HG02852 (cell line): ENCODE measurements around the gene TMEM267.
"Not testable (repeated sequence)": the region's sequence is repeated elsewhere in the genome, so short reads cannot be mapped to it uniquely, and the experiment has no call there.

Experiments
- ATAC-seq: cut with Tn5 transposase; IDR thresholded peaks from one replicate; pipeline ENCODE4 v1.9.1; 2021; ENCODE audit warnings: mild to moderate bottlenecking, moderate library complexity; ENCODE audit not compliant: unreplicated experiment

TMEM267 gene

DNA sequence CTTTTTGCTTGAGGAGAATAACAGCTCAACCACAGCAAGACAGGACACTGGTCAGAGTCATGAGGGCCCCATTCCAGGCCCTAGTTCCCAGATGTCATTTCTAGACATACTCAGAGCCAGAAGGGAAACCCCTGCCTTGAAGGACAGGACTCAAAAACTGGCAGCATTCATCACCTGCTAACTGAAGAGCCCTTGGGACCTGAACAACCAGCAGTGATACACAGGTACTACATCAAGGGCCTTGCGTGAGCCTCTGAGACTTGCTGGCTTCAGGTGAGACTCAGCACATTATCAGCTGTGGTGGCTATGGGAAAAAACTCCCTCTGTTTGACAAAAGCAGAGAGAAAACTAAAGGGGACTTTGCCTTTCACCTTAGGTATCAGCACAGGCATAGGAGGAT, 22.6 kb downstream of the TMEM267 start:
- ATAC-seq = no peak

DNA sequence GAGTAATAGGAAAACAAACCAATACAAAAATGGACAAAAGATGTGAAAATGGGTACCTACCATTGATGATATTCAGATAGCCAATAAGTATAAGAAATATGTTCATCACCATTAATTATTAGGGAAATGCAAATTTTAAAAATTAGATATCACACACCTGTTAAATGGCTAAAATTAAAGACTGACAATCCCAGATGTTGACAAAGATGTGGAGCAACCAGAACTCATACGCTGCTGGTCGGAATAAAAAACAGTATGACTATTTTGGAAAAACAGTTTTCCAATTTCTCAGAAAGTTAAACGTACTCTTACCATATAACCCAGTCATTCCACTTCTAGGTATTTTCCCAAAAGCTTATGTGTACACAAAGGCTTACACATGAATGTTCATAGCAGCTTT, 27.1 kb downstream of the TMEM267 start:
- ATAC-seq = no peak

DNA sequence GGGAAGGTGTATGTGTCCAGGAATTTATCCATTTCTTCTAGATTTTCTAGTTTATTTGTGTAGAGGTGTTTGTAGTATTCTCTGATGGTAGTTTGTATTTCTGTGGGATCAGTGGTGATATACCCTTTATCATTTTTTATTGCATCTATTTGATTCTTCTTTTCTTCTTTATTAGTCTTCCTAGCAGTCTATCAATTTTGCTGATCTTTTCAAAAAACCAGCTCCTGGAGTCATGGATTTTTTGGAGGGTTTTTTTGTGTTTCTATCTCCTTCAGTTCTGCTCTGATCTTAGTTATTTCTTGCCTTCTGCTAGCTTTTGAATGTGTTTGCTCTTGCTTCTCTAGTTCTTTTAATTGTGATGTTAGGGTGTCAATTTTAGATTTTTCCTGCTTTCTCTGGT, 42.1 kb downstream of the TMEM267 start:
- ATAC-seq = not testable (repeated sequence)

DNA sequence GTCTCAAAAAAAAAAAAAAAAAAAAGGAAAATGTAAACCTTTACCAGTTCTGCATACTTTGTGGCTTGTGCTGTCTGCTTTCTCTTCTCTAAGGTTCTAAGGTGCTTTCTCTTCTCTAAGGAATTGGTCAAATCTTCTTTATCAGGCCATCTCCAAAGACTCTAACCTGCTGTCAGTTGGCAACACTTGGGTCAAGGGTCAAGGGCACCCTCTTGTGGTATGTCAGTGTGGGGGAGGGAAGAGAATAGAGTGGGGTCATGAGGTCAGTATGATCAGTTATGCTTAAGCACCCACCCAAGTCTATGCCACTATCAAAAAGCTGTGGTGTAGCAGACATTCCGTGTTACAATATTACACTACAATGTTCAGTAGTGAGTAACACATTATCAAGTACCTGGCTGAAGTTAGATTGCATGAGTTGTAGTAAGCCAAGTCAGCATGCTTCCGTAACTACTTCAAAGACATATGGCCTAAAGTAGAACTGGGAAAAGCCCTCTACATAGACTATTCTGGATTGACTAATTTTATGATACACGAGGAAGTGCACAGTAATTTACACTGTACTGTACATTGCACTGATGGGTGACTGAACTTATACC, 46.5 kb downstream of the TMEM267 start:
- no peak for ATAC-seq

DNA sequence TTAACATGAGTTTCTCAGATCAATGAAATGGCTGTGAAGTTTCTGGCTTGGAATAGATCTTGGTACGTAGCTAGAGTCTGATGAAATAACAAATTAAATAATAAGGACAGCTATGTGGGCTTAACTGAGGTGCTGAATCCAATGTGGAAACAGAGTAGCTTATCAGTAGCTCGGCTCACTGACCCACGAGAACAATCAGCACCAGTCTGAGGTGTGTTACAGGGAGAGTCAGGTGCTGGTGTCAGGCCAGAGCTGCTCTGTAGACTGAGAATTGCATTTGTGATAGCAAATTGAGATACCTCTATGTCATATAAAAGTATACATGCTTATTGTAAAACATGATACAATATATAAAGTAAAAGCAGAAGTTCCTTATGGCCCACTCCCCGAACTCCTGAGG, 50.3 kb downstream of the TMEM267 start:
- ATAC-seq = no peak

DNA sequence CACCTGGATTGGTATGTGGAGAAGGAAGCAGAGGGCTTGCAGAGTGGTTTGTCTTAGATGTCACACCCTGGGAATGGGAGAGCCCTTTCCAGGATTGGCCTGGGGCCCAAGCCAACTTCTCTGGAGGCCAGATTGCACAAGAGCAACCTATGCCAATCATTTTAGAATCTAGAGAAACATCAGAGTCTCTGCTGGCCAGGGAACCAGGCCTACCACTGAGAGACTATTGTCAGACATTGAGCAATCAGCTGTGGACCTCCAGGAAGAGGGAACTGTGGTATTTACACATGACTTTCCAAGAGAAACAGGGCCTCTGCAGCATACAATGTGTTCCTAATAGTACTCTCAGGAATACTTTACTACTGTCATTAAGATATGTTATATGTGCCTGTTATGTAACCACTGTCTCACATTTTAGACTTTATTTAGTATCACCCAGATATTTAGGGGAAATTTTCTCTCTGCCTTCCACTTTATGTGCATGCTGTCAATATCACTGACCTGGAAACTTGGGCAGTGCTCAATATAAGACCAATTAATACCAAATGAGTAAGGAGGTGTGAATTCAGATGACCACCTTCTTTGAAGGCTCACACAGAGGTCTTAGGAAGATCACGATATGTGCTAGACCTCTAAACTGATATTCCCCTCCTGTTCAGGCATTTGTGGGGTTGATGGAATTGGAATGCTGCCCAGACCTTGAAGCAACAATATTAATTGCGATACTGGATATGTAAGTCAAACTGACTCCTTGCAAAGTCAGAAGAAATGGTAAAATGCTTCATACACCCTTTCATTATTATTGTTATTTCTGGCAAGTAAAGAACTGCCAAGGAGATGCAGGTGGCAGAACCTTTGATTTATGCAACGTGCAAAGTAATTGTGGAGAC, 50.9 kb downstream of the TMEM267 start:
- no peak for ATAC-seq

DNA sequence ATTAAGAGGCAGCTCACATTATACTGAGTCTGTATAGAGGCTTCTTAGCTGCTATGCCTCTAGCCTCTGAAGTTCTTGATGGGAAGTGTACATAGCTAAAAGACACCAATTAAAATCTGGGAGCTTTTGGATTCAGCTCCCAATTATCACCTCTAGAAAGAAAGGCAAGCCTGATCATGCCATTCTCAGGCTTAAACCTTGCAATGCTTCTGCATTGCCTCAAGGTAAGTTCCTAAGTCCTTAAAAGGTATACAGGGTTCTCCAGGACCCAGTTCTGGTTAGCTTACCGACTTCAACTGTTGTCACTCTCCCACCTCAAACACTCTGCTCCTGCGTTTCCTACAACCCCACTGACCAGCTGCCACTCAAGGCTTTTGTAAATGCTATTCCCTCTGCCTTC, 54.0 kb downstream of the TMEM267 start:
- no peak for ATAC-seq

DNA sequence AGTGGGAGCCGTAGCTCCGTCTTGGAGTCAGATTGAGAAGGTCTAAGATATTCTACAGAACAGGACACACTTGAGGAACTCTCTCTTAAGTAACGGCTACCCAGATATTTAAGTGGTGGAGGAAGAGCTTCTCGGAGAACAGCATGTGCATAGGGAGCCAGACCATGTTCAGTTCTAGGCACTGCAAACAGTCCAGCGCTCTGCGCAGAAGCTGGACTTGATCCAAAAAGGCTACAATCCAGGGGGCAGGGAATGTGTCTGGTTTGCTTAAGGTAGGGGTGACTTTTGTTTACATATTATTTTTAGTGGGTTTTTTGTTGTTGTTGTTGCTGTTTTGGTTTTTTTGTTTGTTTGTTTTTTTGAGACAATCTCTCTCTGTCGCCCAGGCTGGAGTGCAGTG, 54.6 kb downstream of the TMEM267 start:
- no peak for ATAC-seq

DNA sequence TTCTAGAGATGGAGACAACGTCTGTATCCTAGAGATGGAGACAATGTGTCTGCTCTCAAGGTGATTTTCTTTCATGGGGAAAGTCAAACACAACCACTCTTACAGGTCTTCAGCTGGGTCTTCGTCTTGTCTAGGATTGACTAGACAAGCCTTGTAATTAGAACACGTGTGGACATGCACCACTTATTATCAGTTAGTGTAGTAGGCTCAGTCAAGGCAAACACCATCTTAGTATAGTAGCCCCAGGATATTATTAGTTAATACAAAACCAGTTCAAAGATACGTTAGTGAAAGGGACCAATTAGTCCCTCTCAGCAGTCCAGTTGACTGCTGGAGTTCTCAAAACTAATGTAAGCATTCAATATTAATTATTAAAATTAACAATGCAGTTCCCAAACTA, 56.4 kb downstream of the TMEM267 start:
- no peak for ATAC-seq

DNA sequence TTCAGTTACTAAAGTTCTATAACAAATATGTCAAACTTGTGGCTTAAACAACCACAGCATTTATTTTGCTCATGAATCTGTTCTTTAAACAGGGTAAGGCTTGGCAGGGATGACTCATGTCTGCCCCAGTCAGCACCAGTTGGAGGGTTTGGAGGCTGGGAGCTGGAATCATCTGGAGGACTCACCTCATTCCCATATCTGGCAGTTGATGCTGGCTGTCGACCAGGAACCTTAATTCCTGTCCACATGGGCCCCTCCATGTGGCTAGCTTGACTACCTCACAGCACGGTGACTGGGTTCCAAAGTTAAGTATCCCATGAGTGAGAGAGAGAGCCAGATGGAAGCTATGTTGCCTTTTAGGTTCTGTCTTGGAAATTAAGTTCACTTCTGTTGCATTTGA, 57.7 kb downstream of the TMEM267 start:
- no peak for ATAC-seq

DNA sequence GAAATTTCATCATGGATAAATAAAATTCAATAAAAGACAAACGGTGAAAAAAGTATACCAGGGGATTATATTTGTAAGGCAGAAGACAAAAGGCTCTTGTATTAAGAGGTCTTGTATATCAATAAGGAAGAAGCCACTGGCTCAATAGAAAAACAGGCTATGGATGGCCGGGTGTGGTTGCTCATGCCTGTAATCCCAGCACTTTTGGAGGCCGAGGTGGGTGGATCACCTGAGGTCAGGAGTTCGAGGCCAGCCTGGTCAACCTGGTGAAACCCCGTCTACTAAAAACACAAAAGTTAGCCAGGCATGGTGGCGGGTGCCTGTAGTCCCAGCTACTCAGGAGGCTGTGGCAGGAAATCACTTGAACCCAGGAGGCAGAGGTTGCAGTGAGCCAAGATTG, 60.6 kb downstream of the TMEM267 start:
- not testable (repeated sequence) for ATAC-seq

DNA sequence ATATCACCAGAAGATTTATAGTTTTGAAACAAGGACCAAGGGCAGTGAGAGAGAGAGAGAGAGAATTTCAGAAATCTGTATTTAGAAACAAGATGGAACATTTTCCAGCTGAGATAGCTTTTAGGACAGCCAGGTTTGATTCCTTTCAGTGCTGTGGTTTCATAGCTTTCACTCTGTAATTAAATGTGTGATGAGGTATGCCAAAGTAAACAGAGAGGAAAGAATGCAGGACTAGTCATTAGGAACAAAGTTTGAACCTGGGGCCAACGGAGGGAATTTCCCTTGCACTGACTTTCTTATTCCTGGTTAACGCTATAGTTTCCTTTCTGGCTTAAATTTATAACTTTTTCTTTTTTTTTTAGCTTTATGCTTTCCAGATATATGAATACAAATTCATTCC, 61.5 kb downstream of the TMEM267 start:
- no peak for ATAC-seq

DNA sequence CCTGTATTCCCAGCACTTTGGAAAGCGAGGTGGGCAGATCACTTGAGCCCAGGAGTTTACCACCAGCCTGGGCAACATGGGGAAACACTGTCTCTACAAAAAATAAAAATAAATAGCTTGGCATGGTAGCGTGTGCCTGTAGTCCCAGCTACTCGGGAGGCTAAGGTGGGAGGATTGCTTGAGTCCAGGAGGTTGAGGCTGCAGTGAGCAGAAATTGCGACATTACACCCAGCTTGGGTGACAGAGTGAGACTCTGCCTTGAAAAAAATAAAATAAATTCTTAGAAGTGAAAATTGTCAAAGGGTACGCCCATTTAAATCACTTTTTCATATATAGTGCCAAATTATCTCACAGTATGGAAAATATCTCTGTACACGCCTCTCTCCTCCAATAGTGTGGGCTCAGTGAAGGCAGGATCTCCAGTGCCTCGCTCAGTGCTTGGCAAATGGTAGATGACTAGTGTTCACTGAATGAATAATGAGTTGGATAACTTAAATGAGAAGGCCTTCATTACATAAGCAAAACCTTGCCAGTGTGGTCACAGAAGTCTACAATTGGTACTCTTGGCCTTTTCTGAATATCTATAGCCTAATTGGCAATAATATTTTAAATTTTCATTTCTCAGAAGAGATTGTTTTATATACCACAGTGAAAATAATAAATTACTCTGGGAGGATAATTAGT, 62.1 kb downstream of the TMEM267 start:
- ATAC-seq = no peak

DNA sequence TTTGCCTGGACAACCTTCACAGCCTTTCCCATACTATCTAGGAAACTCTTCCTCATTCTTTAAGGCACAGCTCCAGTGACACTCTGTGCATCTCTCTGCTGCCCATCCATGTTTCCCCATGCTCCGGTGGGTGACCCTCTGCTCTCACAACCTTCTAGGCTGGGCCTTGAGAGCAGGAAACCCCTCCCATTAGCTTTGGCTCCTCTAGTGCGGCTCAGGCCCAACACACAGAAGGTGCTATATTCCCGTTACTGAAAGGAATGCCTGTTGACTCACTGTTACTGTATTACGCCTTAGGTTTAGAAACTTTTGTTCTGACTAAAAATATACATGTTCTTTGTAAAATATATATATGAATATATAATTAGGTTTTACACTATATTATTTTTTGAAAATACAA, 63.4 kb downstream of the TMEM267 start:
- no peak for ATAC-seq

DNA sequence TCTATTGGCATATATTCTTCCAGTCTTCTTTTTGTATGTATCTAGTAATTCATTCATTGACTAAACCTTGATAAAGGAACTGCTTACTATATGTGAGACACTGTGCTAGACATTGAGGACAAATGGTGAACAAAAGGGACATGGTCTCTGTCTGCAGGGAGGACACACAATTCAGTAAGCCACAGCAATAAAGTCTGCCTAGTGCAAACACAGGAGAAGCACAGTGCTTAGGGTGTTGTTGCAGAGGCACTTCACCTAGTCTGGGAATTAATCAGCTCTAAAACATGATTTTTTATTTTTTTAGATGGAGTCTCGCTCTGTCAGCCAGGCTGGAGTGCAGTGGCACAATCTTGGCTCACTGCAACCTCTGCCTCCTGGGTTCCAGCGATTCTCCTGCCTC, 65.1 kb downstream of the TMEM267 start:
- no peak for ATAC-seq

DNA sequence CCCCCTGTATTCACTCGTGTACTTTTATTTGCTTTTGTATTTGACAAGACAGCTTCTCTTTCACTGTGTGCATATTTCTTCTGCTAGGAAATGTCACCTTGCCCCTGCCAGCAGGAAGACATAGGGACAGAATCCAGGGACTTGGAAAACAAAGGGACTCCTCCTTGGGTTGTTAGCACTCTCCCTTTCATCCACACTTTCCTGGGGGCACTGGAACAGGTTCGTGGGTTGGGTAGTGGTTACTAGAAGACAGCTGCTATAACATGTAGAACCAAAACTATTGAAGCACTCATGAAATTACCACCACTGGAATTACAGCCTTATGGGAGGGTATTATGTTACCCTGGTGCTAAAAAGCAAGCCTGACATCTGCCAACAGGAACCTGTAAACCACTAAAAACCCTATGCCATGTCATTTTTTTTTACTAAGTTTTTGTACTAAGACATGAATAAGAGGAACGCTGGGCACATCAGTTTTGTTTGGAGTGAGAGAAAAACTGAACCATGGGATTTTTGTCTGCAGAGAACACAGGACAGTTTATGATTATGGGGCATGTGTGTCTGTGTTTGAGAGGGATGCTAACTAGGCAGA, 66.8 kb downstream of the TMEM267 start:
- no peak for ATAC-seq

DNA sequence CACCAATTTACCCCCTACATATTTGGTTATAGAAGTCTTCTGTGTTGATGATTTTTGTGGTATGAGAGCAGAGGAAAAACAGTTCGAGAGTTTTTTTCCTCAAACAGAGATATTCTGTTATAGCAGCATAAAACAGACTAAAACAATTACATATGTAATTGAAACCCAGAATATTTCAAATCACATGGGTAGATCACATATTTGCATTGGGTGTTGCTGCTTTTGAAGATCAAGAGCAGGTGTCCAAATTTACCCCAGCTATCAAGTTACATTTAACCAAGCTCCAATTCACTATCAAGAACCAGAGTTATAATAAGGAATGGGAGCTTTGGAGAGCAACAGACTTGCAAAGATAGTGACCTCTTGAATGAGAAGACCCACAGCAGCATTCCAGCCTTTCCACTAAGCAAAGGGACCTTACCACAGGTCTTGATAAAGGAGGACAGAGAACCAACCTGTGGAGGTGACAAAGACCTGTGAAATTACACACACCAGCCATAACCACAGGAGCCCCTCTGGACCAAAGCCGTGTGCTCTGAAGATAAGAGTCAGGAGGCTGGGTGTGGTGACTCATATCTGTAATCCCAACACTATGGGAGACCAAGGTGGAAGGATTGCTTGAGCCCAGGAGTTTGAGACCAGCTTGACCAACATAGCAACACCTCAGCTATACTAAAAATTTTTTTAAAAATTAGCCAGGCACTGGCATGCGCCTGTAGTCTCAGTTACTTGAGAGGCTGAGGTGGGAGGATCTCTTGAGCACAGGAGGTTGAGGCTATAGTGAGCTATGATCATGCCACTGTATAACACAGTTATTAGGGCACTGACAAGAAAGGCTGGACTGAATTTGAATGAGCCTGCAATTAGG, 67.5 kb downstream of the TMEM267 start:
- no peak for ATAC-seq

DNA sequence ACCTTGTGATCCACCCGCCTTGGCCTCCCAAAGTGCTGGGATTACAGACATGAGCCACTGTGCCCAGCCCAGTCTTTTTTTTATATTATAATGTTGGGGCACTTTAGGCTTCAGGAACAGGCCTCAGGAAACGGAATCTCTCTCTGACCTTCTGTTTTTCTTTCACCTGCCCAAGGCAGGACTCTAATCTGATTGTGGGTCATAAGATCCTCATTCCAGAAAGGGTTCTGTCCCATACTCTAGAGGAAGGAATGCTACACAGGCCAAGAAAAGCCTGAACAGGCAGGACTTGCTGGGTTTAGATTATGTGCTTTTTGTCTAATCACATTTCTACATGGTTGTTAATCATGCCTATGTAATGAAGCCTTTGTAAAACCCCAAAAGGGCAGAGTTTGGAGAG, 69.7 kb downstream of the TMEM267 start:
- no peak for ATAC-seq

DNA sequence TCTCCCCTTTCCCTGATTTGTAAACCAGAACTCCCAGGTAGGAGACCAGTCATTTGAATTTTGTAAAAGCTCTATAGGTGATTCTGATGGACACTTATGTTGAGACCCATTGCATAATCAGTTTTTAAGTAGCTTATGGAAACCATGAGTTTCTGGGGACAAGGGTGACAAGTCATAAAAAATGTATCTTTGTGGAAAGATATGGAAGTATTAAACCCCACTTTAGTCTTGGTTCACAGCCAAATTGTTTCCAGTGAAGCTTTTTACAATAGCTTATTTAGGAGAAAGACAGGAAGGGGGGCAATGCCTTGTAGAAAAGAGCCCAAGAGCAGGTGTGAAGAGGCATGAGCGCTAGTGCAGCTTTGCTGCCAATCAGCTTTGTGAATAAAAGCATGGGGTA, 71.0 kb downstream of the TMEM267 start:
- ATAC-seq = no peak

DNA sequence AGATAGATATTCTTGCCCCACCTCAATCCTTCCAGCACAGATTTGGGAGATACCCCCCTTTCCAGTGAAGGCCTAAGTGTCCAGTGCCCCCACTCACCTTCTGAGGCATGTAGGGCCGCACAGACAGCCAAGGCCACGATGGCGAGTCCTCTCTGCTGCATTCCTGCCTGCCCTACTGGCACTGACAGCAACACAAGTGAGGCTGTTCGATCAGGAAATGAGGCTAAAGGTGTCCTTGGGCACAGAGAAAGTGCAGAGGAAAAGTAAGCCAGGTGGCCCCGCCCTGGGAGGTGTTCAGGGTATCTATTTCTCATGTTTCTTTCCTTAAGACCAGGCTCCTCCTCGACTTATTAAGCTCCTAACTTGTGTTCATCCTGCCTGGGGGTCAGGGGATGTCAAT, 71.5 kb downstream of the TMEM267 start, which contains the start of gene CCL28:
TSS of gene CCL28 (minus strand) at position 236 of the 400 bp plus-strand sequence. CDS start at position 161, 75 bp downstream.
- no peak for ATAC-seq

DNA sequence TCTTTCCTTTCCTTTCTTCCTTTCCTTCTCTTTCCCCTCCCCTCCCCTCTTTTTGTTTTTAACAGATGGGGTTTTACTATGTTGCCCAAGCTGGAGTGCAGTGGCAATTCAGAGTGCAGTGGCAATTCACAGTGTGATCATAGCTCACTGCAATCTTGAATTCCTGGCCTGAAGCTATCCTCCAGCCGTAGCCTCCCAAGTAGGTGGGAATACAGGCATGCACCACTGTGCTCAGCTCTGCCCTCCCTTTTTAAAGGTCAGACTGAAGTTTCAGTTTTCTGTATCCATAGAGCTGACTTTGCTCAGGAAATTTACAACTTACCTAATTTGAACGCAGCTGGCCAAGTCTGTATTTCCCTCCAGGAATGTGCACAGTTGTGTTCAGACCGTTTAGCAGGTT, 72.2 kb downstream of the TMEM267 start:
- ATAC-seq = no peak
